ENCODE results near the gene PTPN12. TPM values are rescaled to one million over a fixed set of nuclear protein-coding genes. Genes with fewer than 3 reads are reported as not detected.

Gene PTPN12
- total RNA-seq, 1 donor from 2014 or later = 25.5 TPM

DNA sequence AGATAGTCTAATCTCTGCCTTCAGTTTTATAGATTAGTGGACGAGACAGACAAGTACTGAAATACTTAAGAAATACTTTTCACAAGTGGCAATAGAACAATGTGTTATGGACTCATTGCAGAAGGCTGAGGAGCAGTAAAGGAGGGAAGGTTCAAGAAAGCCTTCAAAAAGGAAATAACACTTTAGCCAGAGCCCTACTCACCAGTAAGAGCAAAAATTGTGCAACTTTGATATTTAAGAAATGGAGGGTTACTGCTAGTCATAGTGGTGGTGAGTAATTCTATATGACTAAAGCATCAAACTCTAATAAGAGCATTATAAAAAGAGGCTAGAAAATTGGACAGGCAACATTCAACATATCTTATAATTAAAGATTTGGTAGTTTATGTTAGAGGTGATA is 28.8 kb downstream of the PTPN12 start:
- no peak overlapping the region for H3K4me3 ChIP-seq (ENCODE audit: low read depth, low read length)
- no peak for DNase-seq (ENCODE audit: low read depth)
- no peak for TF ChIP-seq CTCF (conservative IDR thresholded peaks at IDR 0.05; ENCODE audit: low read depth, low read length)

GRCh38 chr7:77566421-77566820 is 29.3 kb downstream of the PTPN12 start:
- no peak for DNase-seq (ENCODE audit: low read depth)
- no peak for TF ChIP-seq CTCF (conservative IDR thresholded peaks at IDR 0.05; ENCODE audit: low read depth, low read length)
- H3K4me3 ChIP-seq (ENCODE audit: low read depth, low read length) = no peak overlapping the region

DNA sequence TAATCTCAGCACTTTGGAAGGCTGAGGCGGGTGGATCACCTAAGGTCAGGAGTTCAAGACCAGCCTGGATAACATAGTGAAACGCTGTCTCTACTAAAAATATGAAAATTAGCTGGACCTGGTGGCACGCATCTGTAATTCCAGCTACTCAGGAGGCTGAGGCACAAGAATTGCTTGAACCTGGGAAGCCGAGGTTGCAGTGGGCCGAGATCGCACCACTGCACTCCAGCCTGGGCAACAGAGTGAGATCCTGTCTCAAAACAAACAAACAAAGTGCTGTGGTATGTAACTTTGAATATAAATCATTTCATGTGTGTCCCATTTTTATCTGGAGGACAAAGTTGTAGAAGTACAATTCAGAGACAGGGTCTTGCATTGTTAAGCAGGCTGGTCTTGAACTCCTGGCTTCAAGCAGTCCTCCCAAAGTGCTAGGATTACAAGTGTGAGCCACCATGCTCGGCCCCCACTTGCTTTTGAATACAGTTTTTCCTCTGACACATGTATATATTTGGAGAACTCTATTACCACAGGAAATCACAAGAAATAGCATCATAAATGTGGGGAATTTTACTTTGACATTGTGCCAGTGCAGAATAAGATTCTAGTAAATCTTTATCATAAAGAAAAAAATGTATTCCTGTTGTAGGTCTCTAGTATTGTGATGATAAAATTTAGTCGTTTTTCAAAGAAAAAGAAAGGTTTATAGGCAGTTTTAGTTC is 32.6 kb downstream of the PTPN12 start:
- no peak for TF ChIP-seq CTCF (conservative IDR thresholded peaks at IDR 0.05; ENCODE audit: low read depth, low read length)
- no peak for DNase-seq (ENCODE audit: low read depth)

DNA sequence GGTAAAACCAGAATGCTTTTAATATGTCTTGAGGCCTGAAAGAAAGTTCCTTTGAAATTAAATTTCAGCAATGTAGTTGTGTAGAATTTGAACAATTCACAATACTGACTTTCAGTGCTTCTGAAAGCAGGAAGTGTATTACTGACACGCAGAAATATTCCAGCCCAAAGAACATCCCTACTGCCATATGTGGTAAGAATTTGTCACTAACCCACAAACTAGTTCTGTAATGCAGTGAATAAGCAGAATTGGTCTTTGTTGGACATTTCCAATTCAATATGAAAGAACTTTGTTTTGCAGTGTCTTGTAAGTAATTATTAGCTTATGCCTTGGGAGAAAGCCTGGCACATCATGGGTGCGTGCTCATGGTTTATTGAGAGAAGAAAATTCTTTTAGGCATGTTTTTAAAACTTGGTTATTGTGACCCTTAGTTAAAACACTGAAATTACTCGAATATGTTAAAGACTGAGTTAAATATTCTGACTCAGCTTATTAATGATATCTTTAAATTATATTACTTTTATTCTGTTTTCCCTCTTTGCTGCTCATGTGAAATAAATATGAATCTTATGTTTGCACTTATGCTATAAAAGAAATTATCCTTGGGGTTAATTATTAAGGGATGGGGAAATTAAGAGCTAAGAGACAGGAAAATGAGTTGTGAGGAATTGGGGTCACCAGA is 33.4 kb downstream of the PTPN12 start:
- TF ChIP-seq CTCF (conservative IDR thresholded peaks at IDR 0.05; ENCODE audit: low read depth, low read length) = no peak
- peak; percentile 55 for DNase-seq (ENCODE audit: low read depth)
- H3K4me3 ChIP-seq (ENCODE audit: low read depth, low read length) = no peak overlapping the region

More for the DNA sequence above, 32.6 kb downstream of the PTPN12 start:
- no peak overlapping the region for H3K4me3 ChIP-seq (ENCODE audit: low read depth, low read length)

- no peak overlapping the region for H3K4me3 ChIP-seq (ENCODE audit: low read depth, low read length)
- no peak for DNase-seq (ENCODE audit: low read depth)
- no peak for TF ChIP-seq CTCF (conservative IDR thresholded peaks at IDR 0.05; ENCODE audit: low read depth, low read length)
Observed at GRCh38 chr7:77571801-77572200, 34.7 kb downstream of the PTPN12 start.

DNA sequence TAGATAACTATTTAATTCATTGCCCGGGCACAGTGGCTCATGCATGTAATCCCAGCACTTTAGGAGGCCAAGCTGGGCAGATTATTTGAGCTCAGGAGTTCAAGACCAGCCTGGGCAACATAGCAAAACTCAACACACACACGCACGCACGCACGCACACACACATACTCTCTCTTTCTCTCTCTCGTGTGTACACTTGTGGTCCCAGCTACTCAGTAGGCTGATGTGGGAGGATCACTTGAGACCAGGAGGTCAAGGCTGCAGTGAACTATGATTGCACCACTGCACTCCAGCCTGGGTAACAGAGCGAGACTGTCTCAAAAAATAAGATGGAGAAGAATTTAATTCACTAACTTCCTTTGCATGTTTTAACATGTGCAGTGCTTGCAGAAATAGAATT is 38.1 kb downstream of the PTPN12 start:
- no peak overlapping the region for H3K4me3 ChIP-seq (ENCODE audit: low read depth, low read length)
- no peak for TF ChIP-seq CTCF (conservative IDR thresholded peaks at IDR 0.05; ENCODE audit: low read depth, low read length)
- no peak for DNase-seq (ENCODE audit: low read depth)
